ENCODE data around the gene CENPU. TPM values are rescaled to one million over a fixed set of nuclear protein-coding genes. Genes with fewer than 3 reads are reported as not detected.

The CENPU gene
- total and polyA plus RNA-seq, 2 experiments from 2014 or later: 88.3 to 186 TPM

DNA sequence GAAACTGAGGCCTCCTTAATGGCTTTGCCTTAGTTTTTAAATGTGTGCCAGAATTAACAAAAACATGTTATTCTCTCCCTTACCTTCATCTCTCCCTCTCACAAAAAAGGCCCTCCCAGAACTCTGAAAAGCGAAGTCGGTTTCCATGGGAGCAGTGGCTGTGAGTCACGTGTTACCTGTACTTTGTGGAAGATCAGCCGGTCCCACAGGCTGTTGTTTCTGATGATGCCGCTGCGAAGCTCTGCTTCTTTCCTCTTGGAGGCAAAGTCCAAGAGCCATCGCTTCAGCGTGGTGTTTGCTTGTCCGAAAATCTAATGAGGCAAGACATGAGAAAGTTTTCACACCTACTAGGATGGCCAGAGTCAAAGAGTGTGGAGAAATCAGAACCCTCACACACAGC, 32.5 kb upstream of the CENPU start (continued):
- no peak for TF ChIP-seq JUNB (IDR thresholded peaks at IDR 0.05; ENCODE audit: unreplicated experiment)
- no peak for TF ChIP-seq CREB1 (CRISPR knock-in tag; IDR thresholded peaks at IDR 0.05; ENCODE audit: low read depth)
- TF ChIP-seq EZH2phosphoT487 (IDR thresholded peaks at IDR 0.05; ENCODE audit: unreplicated experiment): no peak
- TF ChIP-seq ZNF114 (CRISPR knock-in tag; IDR thresholded peaks at IDR 0.05): no peak
- TF ChIP-seq STAT1 (IDR thresholded peaks at IDR 0.05; ENCODE audit: unreplicated experiment): no peak

DNA sequence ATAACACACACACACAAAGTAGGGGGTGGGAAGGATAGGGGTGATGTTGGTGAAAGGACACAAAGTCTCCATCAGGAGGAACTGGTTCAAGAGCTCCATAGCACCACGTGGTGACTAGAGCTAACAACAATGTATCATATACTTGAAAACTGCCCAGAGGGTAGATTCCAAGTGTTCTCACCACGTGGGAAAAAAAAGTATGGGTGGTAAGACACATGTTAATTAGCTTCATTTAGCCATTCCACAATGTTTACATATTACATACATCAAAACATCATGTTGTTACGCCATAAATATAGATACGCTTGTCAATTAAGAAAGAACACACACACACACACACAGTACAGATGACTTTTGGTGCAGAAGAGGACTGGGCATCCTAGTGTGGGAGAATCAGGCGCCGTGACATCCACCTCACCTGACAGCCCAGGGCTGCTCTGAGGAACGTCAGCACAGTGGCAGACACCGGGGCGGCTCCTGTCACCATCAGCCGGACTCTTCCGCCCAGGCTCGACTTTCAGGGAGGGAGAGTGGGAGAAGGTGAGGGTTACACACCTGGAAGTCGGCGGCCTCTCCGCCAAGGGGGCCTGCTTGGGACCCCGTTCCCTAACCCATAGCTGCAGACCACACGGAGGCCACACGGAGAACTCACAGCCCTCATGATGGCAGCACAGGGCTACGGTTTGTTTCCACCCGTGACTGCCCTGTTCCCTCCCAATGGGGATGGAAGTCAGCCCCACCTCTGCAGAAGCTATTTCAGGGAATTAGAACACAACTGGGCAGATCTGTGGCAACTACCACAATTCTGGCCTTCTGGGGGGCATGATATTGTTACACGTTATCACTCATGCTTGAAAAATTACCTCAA, 31.8 kb upstream of the CENPU start:
- Histone ChIP-seq H3K9me2 (ENCODE audit: insufficient read depth) (no peaks in the 10 kb centered on the region), H2AFZ (no peak overlapping the region), H3K27ac (ENCODE audit: low read depth) (no peak overlapping the region), H3K4me1 (ENCODE audit: insufficient read depth) (no peaks in the 10 kb centered on the region), H3K79me2 (replicated peaks; ENCODE audit: insufficient read depth) (no peaks in the 10 kb centered on the region), H3K4me2 (no peak overlapping the region), H3K36me3 (ENCODE audit: insufficient read depth) (no peaks in the 10 kb centered on the region), H4K20me1 (replicated peaks; ENCODE audit: insufficient read depth) (no peaks in the 10 kb centered on the region), H3F3A (replicated peaks; ENCODE audit: low read depth) (no peaks in the 10 kb centered on the region), H3K27me3 (ENCODE audit: insufficient read depth) (no peaks in the 10 kb centered on the region), H3K4me3 (no peak overlapping the region)
- ATAC-seq (peak; percentile 97), DNase-seq (ENCODE audit: low spot score) (peak; percentile 55)
- Mint-ChIP-seq H3K9me3 (no peaks in the 10 kb centered on the region), H3K4me3 (no peak overlapping the region), H3K27ac (no peak overlapping the region), H3K4me1 (no peaks in the 10 kb centered on the region), H3K27me3 (ENCODE audit: insufficient read depth, low read depth, poor library complexity) (peaks cover 2% of the 10 kb centered on the region), H3K36me3 (ENCODE audit: low read depth) (no peaks in the 10 kb centered on the region)
- TF ChIP-seq, protein P1, sequence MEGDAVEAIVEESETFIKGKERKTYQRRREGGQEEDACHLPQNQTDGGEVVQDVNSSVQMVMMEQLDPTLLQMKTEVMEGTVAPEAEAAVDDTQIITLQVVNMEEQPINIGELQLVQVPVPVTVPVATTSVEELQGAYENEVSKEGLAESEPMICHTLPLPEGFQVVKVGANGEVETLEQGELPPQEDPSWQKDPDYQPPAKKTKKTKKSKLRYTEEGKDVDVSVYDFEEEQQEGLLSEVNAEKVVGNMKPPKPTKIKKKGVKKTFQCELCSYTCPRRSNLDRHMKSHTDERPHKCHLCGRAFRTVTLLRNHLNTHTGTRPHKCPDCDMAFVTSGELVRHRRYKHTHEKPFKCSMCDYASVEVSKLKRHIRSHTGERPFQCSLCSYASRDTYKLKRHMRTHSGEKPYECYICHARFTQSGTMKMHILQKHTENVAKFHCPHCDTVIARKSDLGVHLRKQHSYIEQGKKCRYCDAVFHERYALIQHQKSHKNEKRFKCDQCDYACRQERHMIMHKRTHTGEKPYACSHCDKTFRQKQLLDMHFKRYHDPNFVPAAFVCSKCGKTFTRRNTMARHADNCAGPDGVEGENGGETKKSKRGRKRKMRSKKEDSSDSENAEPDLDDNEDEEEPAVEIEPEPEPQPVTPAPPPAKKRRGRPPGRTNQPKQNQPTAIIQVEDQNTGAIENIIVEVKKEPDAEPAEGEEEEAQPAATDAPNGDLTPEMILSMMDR (conservative IDR thresholded peaks at IDR 0.05; ENCODE audit: low read depth in 2 of 2): peak; percentile 37 to 79
- TF ChIP-seq, protein P2, sequence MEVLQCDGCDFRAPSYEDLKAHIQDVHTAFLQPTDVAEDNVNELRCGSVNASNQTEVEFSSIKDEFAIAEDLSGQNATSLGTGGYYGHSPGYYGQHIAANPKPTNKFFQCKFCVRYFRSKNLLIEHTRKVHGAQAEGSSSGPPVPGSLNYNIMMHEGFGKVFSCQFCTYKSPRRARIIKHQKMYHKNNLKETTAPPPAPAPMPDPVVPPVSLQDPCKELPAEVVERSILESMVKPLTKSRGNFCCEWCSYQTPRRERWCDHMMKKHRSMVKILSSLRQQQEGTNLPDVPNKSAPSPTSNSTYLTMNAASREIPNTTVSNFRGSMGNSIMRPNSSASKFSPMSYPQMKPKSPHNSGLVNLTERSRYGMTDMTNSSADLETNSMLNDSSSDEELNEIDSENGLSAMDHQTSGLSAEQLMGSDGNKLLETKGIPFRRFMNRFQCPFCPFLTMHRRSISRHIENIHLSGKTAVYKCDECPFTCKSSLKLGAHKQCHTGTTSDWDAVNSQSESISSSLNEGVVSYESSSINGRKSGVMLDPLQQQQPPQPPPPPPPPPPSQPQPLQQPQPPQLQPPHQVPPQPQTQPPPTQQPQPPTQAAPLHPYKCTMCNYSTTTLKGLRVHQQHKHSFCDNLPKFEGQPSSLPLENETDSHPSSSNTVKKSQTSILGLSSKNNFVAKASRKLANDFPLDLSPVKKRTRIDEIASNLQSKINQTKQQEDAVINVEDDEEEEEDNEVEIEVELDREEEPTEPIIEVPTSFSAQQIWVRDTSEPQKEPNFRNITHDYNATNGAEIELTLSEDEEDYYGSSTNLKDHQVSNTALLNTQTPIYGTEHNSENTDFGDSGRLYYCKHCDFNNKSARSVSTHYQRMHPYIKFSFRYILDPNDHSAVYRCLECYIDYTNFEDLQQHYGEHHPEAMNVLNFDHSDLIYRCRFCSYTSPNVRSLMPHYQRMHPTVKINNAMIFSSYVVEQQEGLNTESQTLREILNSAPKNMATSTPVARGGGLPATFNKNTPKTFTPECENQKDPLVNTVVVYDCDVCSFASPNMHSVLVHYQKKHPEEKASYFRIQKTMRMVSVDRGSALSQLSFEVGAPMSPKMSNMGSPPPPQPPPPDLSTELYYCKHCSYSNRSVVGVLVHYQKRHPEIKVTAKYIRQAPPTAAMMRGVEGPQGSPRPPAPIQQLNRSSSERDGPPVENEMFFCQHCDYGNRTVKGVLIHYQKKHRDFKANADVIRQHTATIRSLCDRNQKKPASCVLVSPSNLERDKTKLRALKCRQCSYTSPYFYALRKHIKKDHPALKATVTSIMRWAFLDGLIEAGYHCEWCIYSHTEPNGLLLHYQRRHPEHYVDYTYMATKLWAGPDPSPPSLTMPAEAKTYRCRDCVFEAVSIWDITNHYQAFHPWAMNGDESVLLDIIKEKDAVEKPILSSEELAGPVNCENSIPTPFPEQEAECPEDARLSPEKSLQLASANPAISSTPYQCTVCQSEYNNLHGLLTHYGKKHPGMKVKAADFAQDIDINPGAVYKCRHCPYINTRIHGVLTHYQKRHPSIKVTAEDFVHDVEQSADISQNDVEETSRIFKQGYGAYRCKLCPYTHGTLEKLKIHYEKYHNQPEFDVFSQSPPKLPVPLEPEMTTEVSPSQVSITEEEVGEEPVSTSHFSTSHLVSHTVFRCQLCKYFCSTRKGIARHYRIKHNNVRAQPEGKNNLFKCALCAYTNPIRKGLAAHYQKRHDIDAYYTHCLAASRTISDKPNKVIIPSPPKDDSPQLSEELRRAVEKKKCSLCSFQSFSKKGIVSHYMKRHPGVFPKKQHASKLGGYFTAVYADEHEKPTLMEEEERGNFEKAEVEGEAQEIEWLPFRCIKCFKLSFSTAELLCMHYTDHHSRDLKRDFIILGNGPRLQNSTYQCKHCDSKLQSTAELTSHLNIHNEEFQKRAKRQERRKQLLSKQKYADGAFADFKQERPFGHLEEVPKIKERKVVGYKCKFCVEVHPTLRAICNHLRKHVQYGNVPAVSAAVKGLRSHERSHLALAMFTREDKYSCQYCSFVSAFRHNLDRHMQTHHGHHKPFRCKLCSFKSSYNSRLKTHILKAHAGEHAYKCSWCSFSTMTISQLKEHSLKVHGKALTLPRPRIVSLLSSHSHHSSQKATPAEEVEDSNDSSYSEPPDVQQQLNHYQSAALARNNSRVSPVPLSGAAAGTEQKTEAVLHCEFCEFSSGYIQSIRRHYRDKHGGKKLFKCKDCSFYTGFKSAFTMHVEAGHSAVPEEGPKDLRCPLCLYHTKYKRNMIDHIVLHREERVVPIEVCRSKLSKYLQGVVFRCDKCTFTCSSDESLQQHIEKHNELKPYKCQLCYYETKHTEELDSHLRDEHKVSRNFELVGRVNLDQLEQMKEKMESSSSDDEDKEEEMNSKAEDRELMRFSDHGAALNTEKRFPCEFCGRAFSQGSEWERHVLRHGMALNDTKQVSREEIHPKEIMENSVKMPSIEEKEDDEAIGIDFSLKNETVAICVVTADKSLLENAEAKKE (CRISPR knock-in tag; IDR thresholded peaks at IDR 0.05): no peak

Measured in GM23338 (cell line).